Muscle layer of colon (tissue), 2 donors: ENCODE results near the gene NQO2.
"Not testable (repeated sequence)": the region's sequence is repeated elsewhere in the genome, so short reads cannot be mapped to it uniquely, and the experiment has no call there.

Experiments
- H3K27ac ChIP-seq: one replicate; pipeline ENCODE4 v1.7.0; 2013; ENCODE audit warnings: low read depth, mild to moderate bottlenecking, low read length, moderate library complexity
- H3K27me3 ChIP-seq, 2 donors: one replicate each; pipeline ENCODE4 v1.7.0; 2013; ENCODE audit warnings: low read length in 2 of 2, mild to moderate bottlenecking in 2 of 2; ENCODE audit not compliant: insufficient read depth in 2 of 2, control insufficient read depth in 1 of 2
- H3K36me3 ChIP-seq: one replicate; pipeline ENCODE4 v1.7.0; 2013; ENCODE audit warnings: mild to moderate bottlenecking, low read length; ENCODE audit not compliant: insufficient read depth
- H3K4me1 ChIP-seq: one replicate; pipeline ENCODE4 v1.7.0; 2013; ENCODE audit warnings: mild to moderate bottlenecking, low read length; ENCODE audit not compliant: insufficient read depth
- H3K4me3 ChIP-seq, 2 donors: one replicate each; pipeline ENCODE4 v1.7.0; 2013; ENCODE audit warnings: low read length in 2 of 2, low read depth in 1 of 2, mild to moderate bottlenecking in 1 of 2, moderate library complexity in 1 of 2
- H3K9ac ChIP-seq: one replicate; pipeline ENCODE4 v1.7.0; 2013; ENCODE audit warnings: low read length
- H3K9me3 ChIP-seq: one replicate; pipeline ENCODE4 v1.7.0; 2013; ENCODE audit warnings: mild to moderate bottlenecking, low read length
- donor health status: abdominal sarcoma.
- donor health status: Adenocarcinoma of cecum.

The NQO2 gene

GRCh38 chr6:3036861-3037637 lies 37.4 kb downstream of the NQO2 start:
- Histone ChIP-seq H3K27me3 (no peaks in the 10 kb centered on the region), H3K9ac (no peak overlapping the region), H3K36me3 (no peaks in the 10 kb centered on the region), H3K4me3 (no peak overlapping the region), H3K27ac (no peak overlapping the region), H3K9me3 (no peaks in the 10 kb centered on the region), H3K4me1 (no peaks in the 10 kb centered on the region)

- no peaks in the 10 kb centered on the region for H3K36me3 ChIP-seq
- no peak overlapping the region for H3K9ac ChIP-seq
- H3K27me3 ChIP-seq, result no peaks in the 10 kb centered on the region
- H3K4me3 ChIP-seq, result no peak overlapping the region
- H3K4me1 ChIP-seq, result no peaks in the 10 kb centered on the region
- no peak overlapping the region for H3K27ac ChIP-seq
- H3K9me3 ChIP-seq, result no peaks in the 10 kb centered on the region
Observed at GRCh38 chr6:3037638-3038365, 38.1 kb downstream of the NQO2 start.

- H3K36me3 ChIP-seq, result no peaks in the 10 kb centered on the region
- no peak overlapping the region for H3K4me3 ChIP-seq
- no peaks in the 10 kb centered on the region for H3K4me1 ChIP-seq
- no peak overlapping the region for H3K27ac ChIP-seq
- H3K27me3 ChIP-seq, result no peaks in the 10 kb centered on the region
- no peak overlapping the region for H3K9ac ChIP-seq
- no peaks in the 10 kb centered on the region for H3K9me3 ChIP-seq
Observed at GRCh38 chr6:3039384-3039783, 39.7 kb downstream of the NQO2 start.

- no peak overlapping the region for H3K27ac ChIP-seq
- H3K36me3 ChIP-seq, result no peaks in the 10 kb centered on the region
- H3K27me3 ChIP-seq, result no peaks in the 10 kb centered on the region
- H3K9me3 ChIP-seq, result no peaks in the 10 kb centered on the region
- H3K4me1 ChIP-seq, result no peaks in the 10 kb centered on the region
- H3K4me3 ChIP-seq, result no peak overlapping the region
- no peak overlapping the region for H3K9ac ChIP-seq
Observed at GRCh38 chr6:3041147-3041546, 41.5 kb downstream of the NQO2 start.

GRCh38 chr6:3041606-3042005 lies 41.9 kb downstream of the NQO2 start:
- no peaks in the 10 kb centered on the region for H3K27me3 ChIP-seq
- H3K36me3 ChIP-seq, result no peaks in the 10 kb centered on the region
- H3K27ac ChIP-seq, result no peak overlapping the region
- H3K4me1 ChIP-seq, result no peaks in the 10 kb centered on the region
- no peak overlapping the region for H3K4me3 ChIP-seq
- no peaks in the 10 kb centered on the region for H3K9me3 ChIP-seq
- no peak overlapping the region for H3K9ac ChIP-seq

GRCh38 chr6:3045369-3045768 lies 45.7 kb downstream of the NQO2 start:
- Histone ChIP-seq H3K27me3 (no peaks in the 10 kb centered on the region), H3K4me1 (no peaks in the 10 kb centered on the region), H3K27ac (no peak overlapping the region), H3K36me3 (no peaks in the 10 kb centered on the region), H3K4me3 (no peak overlapping the region), H3K9ac (no peak overlapping the region), H3K9me3 (no peaks in the 10 kb centered on the region)

GRCh38 chr6:3045777-3046176 lies 46.1 kb downstream of the NQO2 start:
- Histone ChIP-seq H3K27ac (no peak overlapping the region), H3K36me3 (no peaks in the 10 kb centered on the region), H3K4me3 (no peak overlapping the region), H3K4me1 (no peaks in the 10 kb centered on the region), H3K9ac (no peak overlapping the region), H3K27me3 (no peaks in the 10 kb centered on the region), H3K9me3 (no peaks in the 10 kb centered on the region)

GRCh38 chr6:3046295-3046694 lies 46.6 kb downstream of the NQO2 start:
- Histone ChIP-seq H3K27me3 (no peaks in the 10 kb centered on the region), H3K27ac (no peak overlapping the region), H3K36me3 (no peaks in the 10 kb centered on the region), H3K9me3 (no peaks in the 10 kb centered on the region), H3K4me1 (no peaks in the 10 kb centered on the region), H3K9ac (no peak overlapping the region), H3K4me3 (no peak overlapping the region)

- not testable (repeated sequence) for H3K4me1 ChIP-seq, H3K36me3 ChIP-seq, H3K9ac ChIP-seq, H3K27ac ChIP-seq, H3K27me3 ChIP-seq, H3K4me3 ChIP-seq, H3K9me3 ChIP-seq
Observed at GRCh38 chr6:3048009-3048408, 48.3 kb downstream of the NQO2 start.

GRCh38 chr6:3052481-3053230 lies 53.0 kb downstream of the NQO2 start:
- no peaks in the 10 kb centered on the region for H3K9me3 ChIP-seq
- H3K36me3 ChIP-seq, result no peaks in the 10 kb centered on the region
- H3K27me3 ChIP-seq, result no peaks in the 10 kb centered on the region
- peak overlapping the region in 1 of 2 donors; percentile 45 for H3K4me3 ChIP-seq
- peaks cover 11% of the 10 kb centered on the region for H3K4me1 ChIP-seq
- H3K27ac ChIP-seq, result no peak overlapping the region
- H3K9ac ChIP-seq, result no peak overlapping the region

GRCh38 chr6:3053231-3053508 lies 53.5 kb downstream of the NQO2 start:
- Histone ChIP-seq H3K36me3 (no peaks in the 10 kb centered on the region), H3K4me1 (peaks cover 11% of the 10 kb centered on the region), H3K4me3 (peak overlapping the region in 1 of 2 donors; percentile 45), H3K27ac (peak overlapping the region; percentile 39), H3K27me3 (no peaks in the 10 kb centered on the region), H3K9ac (no peak overlapping the region), H3K9me3 (no peaks in the 10 kb centered on the region)
